Activated CD8-positive, alpha-beta T cell treated with anti-CD3 and anti-CD28 coated beads for 36 hours (primary cell): Measurements from ENCODE around the gene PAK1. TPM values are rescaled to one million over a fixed set of nuclear protein-coding genes. Genes with fewer than 3 reads are reported as not detected.

Experiments used
- ATAC-seq: fragments of 200-7000 bp; cut with Tn5 transposase; one replicate; pipeline ENCODE4 v1.10.0; 2021; ENCODE audit warnings: mild to moderate bottlenecking, moderate library complexity
- CTCF ChIA-PET: fragments of 350-600 bp; sonication (Branson Sonifier 250); formaldehyde crosslinking; loops from one replicate; lab custom pipeline; 2021; ENCODE audit warnings: antibody characterized with exemption; lab: Charles Lee
- POLR2A ChIA-PET: fragments of 350-600 bp; sonication (Branson Sonifier 250); formaldehyde crosslinking; loops from one replicate; lab custom pipeline; 2021; ENCODE audit warnings: antibody characterized with exemption; lab: Charles Lee
- DNase-seq: peaks from one replicate; pipeline ENCODE4 v3.0.0-alpha.2; 2020
- H3K27ac Mint-ChIP-seq: one replicate; pipeline ENCODE4 v1.8.0; 2021; ENCODE audit warnings: mild to moderate bottlenecking, mixed read lengths
- H3K27me3 Mint-ChIP-seq: one replicate; pipeline ENCODE4 v1.8.0; 2021; ENCODE audit warnings: mixed read lengths
- H3K36me3 Mint-ChIP-seq: one replicate; pipeline ENCODE4 v1.8.0; 2021; ENCODE audit warnings: low read depth, mixed read lengths
- H3K4me1 Mint-ChIP-seq: one replicate; pipeline ENCODE4 v1.8.0; 2021; ENCODE audit warnings: low read depth, mixed read lengths
- H3K4me3 Mint-ChIP-seq: one replicate; pipeline ENCODE4 v1.8.0; 2021; ENCODE audit warnings: mild to moderate bottlenecking, moderate library complexity, mixed read lengths
- H3K9me3 Mint-ChIP-seq: one replicate; pipeline ENCODE4 v1.8.0; 2021; ENCODE audit warnings: mixed read lengths
- CTCF ChIP-seq: fragments of 200-600 bp; IDR thresholded peaks from one replicate; pipeline ENCODE4 v1.8.0; 2022; ENCODE audit warnings: antibody characterized with exemption, mild to moderate bottlenecking
- intact Hi-C: fragments of 100-400 bp; cut with micrococcal nuclease; formaldehyde crosslinking; loops from one replicate; pipeline ENCODE4 v1.10.0; 2022
- total RNA-seq, 2 experiments: library from RNA; stranded (reverse); gene quantifications; one replicate each; pipeline ENCODE4 v1.2.3, GENCODE V29; 2021

PAK1 gene
- total RNA-seq, 2 experiments from 2014 or later = 43.8 to 49.9 TPM

GRCh38 chr11:77510095-77510494 lies 36.2 kb upstream of the PAK1 start:
- H3K27ac Mint-ChIP-seq = no peak overlapping the region
- intact Hi-C loops = no loop called here
- no peak overlapping the region for H3K4me3 Mint-ChIP-seq
- ChIA-PET CTCF (interaction anchor here (1.8 kb wide), 1 partner anchor 38 kb away, joined by 5 read pairs; no protein-coding TSS in a partner anchor), POLR2A (no interaction called here)
- DNase-seq (no peak), ATAC-seq (no peak)
- H3K36me3 Mint-ChIP-seq = no peaks in the 10 kb centered on the region
- no peaks in the 10 kb centered on the region for H3K9me3 Mint-ChIP-seq
- peaks cover 4% of the 10 kb centered on the region for H3K27me3 Mint-ChIP-seq
- no peak for TF ChIP-seq CTCF
- no peaks in the 10 kb centered on the region for H3K4me1 Mint-ChIP-seq

GRCh38 chr11:77508019-77508418 lies 34.1 kb upstream of the PAK1 start:
- ChIA-PET POLR2A (no interaction called here), CTCF (no interaction called here)
- Mint-ChIP-seq H3K4me1 (no peaks in the 10 kb centered on the region), H3K27me3 (peaks cover 4% of the 10 kb centered on the region), H3K36me3 (no peaks in the 10 kb centered on the region), H3K4me3 (no peak overlapping the region), H3K9me3 (no peaks in the 10 kb centered on the region), H3K27ac (no peak overlapping the region)
- ATAC-seq (no peak), DNase-seq (no peak)
- TF ChIP-seq CTCF = no peak
- intact Hi-C loops = no loop called here

GRCh38 chr11:77506857-77507256 lies 33.0 kb upstream of the PAK1 start:
- TF ChIP-seq CTCF = no peak
- Mint-ChIP-seq H3K4me3 (no peak overlapping the region), H3K36me3 (no peaks in the 10 kb centered on the region), H3K27me3 (peaks cover under 1% of the 10 kb centered on the region), H3K9me3 (no peaks in the 10 kb centered on the region), H3K27ac (no peak overlapping the region), H3K4me1 (no peaks in the 10 kb centered on the region)
- ChIA-PET POLR2A (no interaction called here), CTCF (interaction anchor here (1.2 kb wide), 1 partner anchor 8 kb away, joined by 3 read pairs; no protein-coding TSS in a partner anchor)
- intact Hi-C loops = no loop called here
- ATAC-seq = no peak
- no peak for DNase-seq

GRCh38 chr11:77505956-77506355 lies 32.1 kb upstream of the PAK1 start:
- ATAC-seq = no peak
- no peaks in the 10 kb centered on the region for H3K4me1 Mint-ChIP-seq
- no peaks in the 10 kb centered on the region for H3K9me3 Mint-ChIP-seq
- no peaks in the 10 kb centered on the region for H3K27me3 Mint-ChIP-seq
- no peak overlapping the region for H3K4me3 Mint-ChIP-seq
- no peaks in the 10 kb centered on the region for H3K36me3 Mint-ChIP-seq
- H3K27ac Mint-ChIP-seq = no peak overlapping the region
- CTCF ChIA-PET = interaction anchor here (1.2 kb wide), 1 partner anchor 9 kb away, joined by 3 read pairs; no protein-coding TSS in a partner anchor
- POLR2A ChIA-PET = no interaction called here
- no peak for DNase-seq
- intact Hi-C loops = no loop called here
- TF ChIP-seq CTCF = no peak

- no peaks in the 10 kb centered on the region for H3K27me3 Mint-ChIP-seq
- no peaks in the 10 kb centered on the region for H3K4me1 Mint-ChIP-seq
- ChIA-PET CTCF (no interaction called here), POLR2A (no interaction called here)
- no peaks in the 10 kb centered on the region for H3K36me3 Mint-ChIP-seq
- ATAC-seq (no peak), DNase-seq (no peak)
- no peaks in the 10 kb centered on the region for H3K9me3 Mint-ChIP-seq
- H3K27ac Mint-ChIP-seq = no peak overlapping the region
- no peak overlapping the region for H3K4me3 Mint-ChIP-seq
- intact Hi-C loops = no loop called here
- no peak for TF ChIP-seq CTCF
Measured at GRCh38 chr11:77503006-77503405, 29.1 kb upstream of the PAK1 start.
